ENCODE results near the gene ALK. TPM values are rescaled to one million over a fixed set of nuclear protein-coding genes. Genes with fewer than 3 reads are reported as not detected.

The ALK gene
- total RNA-seq, 1 donor from 2014 or later, result not detected

- DNase-seq (ENCODE audit: low read depth), result peak; percentile 71
- H3K27me3 ChIP-seq (ENCODE audit: control insufficient read depth, insufficient read depth, low read length), result no peaks in the 10 kb centered on the region
- FAIRE-seq, result no peak
- H3K36me3 ChIP-seq (ENCODE audit: control insufficient read depth, insufficient read depth, low read length), result no peaks in the 10 kb centered on the region
- no peak overlapping the region for H3K4me3 ChIP-seq (ENCODE audit: low read depth, low read length)
- TF ChIP-seq, protein P1, sequence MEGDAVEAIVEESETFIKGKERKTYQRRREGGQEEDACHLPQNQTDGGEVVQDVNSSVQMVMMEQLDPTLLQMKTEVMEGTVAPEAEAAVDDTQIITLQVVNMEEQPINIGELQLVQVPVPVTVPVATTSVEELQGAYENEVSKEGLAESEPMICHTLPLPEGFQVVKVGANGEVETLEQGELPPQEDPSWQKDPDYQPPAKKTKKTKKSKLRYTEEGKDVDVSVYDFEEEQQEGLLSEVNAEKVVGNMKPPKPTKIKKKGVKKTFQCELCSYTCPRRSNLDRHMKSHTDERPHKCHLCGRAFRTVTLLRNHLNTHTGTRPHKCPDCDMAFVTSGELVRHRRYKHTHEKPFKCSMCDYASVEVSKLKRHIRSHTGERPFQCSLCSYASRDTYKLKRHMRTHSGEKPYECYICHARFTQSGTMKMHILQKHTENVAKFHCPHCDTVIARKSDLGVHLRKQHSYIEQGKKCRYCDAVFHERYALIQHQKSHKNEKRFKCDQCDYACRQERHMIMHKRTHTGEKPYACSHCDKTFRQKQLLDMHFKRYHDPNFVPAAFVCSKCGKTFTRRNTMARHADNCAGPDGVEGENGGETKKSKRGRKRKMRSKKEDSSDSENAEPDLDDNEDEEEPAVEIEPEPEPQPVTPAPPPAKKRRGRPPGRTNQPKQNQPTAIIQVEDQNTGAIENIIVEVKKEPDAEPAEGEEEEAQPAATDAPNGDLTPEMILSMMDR (IDR thresholded peaks at IDR 0.05; ENCODE audit: insufficient read depth, low read length, severe bottlenecking), result no peak
These were observed 294.1 kb downstream of the ALK start for GRCh38 chr2:29627279-29627711.

- TF ChIP-seq, protein P1 (IDR thresholded peaks at IDR 0.05; ENCODE audit: insufficient read depth, low read length, severe bottlenecking), result no peak
- Histone ChIP-seq H3K27me3 (ENCODE audit: control insufficient read depth, insufficient read depth, low read length) (no peaks in the 10 kb centered on the region), H3K36me3 (ENCODE audit: control insufficient read depth, insufficient read depth, low read length) (no peaks in the 10 kb centered on the region), H3K4me3 (ENCODE audit: low read depth, low read length) (no peak overlapping the region)
- FAIRE-seq (no peak), DNase-seq (ENCODE audit: low read depth) (no peak)
These were observed 300.5 kb downstream of the ALK start for GRCh38 chr2:29620890-29621289.

DNA sequence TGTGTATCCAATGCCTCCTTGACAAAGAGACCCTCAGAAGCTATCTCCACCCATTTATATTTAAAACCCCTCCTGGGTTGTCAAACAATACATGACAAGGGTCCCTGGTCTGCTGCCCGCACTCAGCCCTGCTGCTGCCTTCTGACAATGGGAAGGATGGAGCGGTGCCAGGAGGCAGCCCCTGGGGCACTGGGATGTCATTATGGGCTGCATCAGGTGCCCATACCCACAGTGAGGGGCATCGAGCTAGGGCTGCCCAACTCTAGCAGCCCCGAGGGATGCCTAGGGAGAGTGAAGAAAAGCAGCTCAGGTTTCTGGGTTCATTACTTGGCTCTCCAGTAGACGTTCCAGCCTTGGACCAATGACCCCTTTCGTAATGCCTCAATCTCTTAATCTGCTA is 301.7 kb downstream of the ALK start:
- no peak for FAIRE-seq
- no peak overlapping the region for H3K4me3 ChIP-seq (ENCODE audit: low read depth, low read length)
- no peaks in the 10 kb centered on the region for H3K36me3 ChIP-seq (ENCODE audit: control insufficient read depth, insufficient read depth, low read length)
- DNase-seq (ENCODE audit: low read depth), result no peak
- TF ChIP-seq, protein P1 (IDR thresholded peaks at IDR 0.05; ENCODE audit: insufficient read depth, low read length, severe bottlenecking), result no peak
- no peaks in the 10 kb centered on the region for H3K27me3 ChIP-seq (ENCODE audit: control insufficient read depth, insufficient read depth, low read length)

- no peaks in the 10 kb centered on the region for H3K36me3 ChIP-seq (ENCODE audit: control insufficient read depth, insufficient read depth, low read length)
- FAIRE-seq, result peak; percentile 23
- no peak for DNase-seq (ENCODE audit: low read depth)
- no peak overlapping the region for H3K4me3 ChIP-seq (ENCODE audit: low read depth, low read length)
- TF ChIP-seq, protein P1 (IDR thresholded peaks at IDR 0.05; ENCODE audit: insufficient read depth, low read length, severe bottlenecking), result no peak
- no peaks in the 10 kb centered on the region for H3K27me3 ChIP-seq (ENCODE audit: control insufficient read depth, insufficient read depth, low read length)
These were observed 303.4 kb downstream of the ALK start for GRCh38 chr2:29618024-29618423.

- TF ChIP-seq, protein P1 (IDR thresholded peaks at IDR 0.05; ENCODE audit: insufficient read depth, low read length, severe bottlenecking), result no peak
- Histone ChIP-seq H3K36me3 (ENCODE audit: control insufficient read depth, insufficient read depth, low read length) (no peaks in the 10 kb centered on the region), H3K27me3 (ENCODE audit: control insufficient read depth, insufficient read depth, low read length) (no peaks in the 10 kb centered on the region), H3K4me3 (ENCODE audit: low read depth, low read length) (no peak overlapping the region)
- FAIRE-seq, result no peak
- no peak for DNase-seq (ENCODE audit: low read depth)
These were observed 304.0 kb downstream of the ALK start for GRCh38 chr2:29617351-29617750.

DNA sequence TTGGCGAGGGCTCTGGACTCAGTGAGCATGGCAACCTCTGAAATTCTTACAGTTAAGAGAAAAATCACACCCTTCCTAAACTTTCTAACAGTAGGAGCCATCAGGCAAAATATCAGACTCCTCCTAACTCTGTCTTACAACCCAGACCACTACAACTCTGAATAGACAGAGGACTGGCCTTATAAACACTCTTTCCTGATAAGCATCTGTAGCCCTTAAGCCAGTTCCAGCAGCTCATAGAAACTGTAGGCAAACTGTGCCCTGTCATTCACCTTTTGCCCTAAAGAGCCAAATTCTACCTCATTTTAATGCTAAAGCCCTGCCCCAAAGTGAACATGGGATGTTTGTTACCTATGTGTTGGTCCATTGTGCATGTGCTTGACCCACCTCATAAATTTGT is 304.8 kb downstream of the ALK start:
- no peak overlapping the region for H3K4me3 ChIP-seq (ENCODE audit: low read depth, low read length)
- DNase-seq (ENCODE audit: low read depth), result no peak
- FAIRE-seq, result no peak
- TF ChIP-seq, protein P1 (IDR thresholded peaks at IDR 0.05; ENCODE audit: insufficient read depth, low read length, severe bottlenecking), result no peak
- no peaks in the 10 kb centered on the region for H3K36me3 ChIP-seq (ENCODE audit: control insufficient read depth, insufficient read depth, low read length)
- H3K27me3 ChIP-seq (ENCODE audit: control insufficient read depth, insufficient read depth, low read length), result no peaks in the 10 kb centered on the region
